Measurements from ENCODE around the gene IDH3B. TPM values are rescaled to one million over a fixed set of nuclear protein-coding genes. Genes with fewer than 3 reads are reported as not detected.

IDH3B gene
- total and polyA plus RNA-seq, 9 of the 15 experiments (the other 6 are each of a cell fraction or from before 2014, with no cell fraction given): 91.7 to 224 (median 155) TPM

GRCh38 chr20:2651772-2652723 lies 12.0 kb downstream of the IDH3B start, which contains the start of gene NOP56 (continued):
- TF ChIP-seq CUX1 (CRISPR knock-in tag; IDR thresholded peaks at IDR 0.05) (no peak), SAP30 (IDR thresholded peaks at IDR 0.05; ENCODE audit: borderline replicate concordance, insufficient read depth, low read depth, low read length, poor library complexity, severe bottlenecking) (peak; percentile 62), ZNF174 (CRISPR knock-in tag; IDR thresholded peaks at IDR 0.05) (no peak), SAFB (IDR thresholded peaks at IDR 0.05; ENCODE audit: borderline replicate concordance, low read depth, low read length) (no peak), RERE (CRISPR knock-in tag; IDR thresholded peaks at IDR 0.05; ENCODE audit: borderline replicate concordance) (no peak), YY1 (IDR thresholded peaks at IDR 0.05; ENCODE audit: borderline replicate concordance in 1 of 3, control insufficient read depth in 1 of 3, extremely low read depth in 1 of 3, insufficient read depth in 3 of 3, insufficient read length in 1 of 3, insufficient replicate concordance in 2 of 3, low read depth in 1 of 3, low read length in 2 of 3) (peak in 1 of 3 experiments; percentile 53), ZBTB33 (CRISPR knock-in tag; IDR thresholded peaks at IDR 0.05) (no peak), ERF (CRISPR knock-in tag; IDR thresholded peaks at IDR 0.05) (no peak), ZBTB1 (CRISPR knock-in tag; IDR thresholded peaks at IDR 0.05; ENCODE audit: borderline replicate concordance, low read depth) (peak; percentile 36; the same call in 1 of the 2 replicates), GABPA (tag; conservative IDR thresholded peaks at IDR 0.05; ENCODE audit: low read depth) (peak; percentile 37; the same call in 1 of the 2 replicates), ELF1 (tag; IDR thresholded peaks at IDR 0.05) (peak; percentile 71)

Measured in K562 (cell line).